Thymus (tissue), 11 donors: ENCODE measurements around the gene AUP1. TPM values are rescaled to one million over a fixed set of nuclear protein-coding genes. Genes with fewer than 3 reads are reported as not detected.
A peak's percentile ranks its signal among the peaks of the same experiment; 100 is the strongest.
"Not testable (repeated sequence)": the region's sequence is repeated elsewhere in the genome, so short reads cannot be mapped to it uniquely, and the experiment has no call there.

ENCODE experiments used
- DNase-seq, 9 donors: peaks; one replicate each; pipeline ENCODE4 v3.0.0-alpha.2; 2013; ENCODE audit warnings: low spot score in 9 of 9, low read depth in 6 of 9, missing footprints in 1 of 9
- H3K27ac ChIP-seq, 2 donors: one replicate each; pipeline ENCODE4 v1.5.1; 2013; ENCODE audit warnings: control low read depth in 1 of 2, low read depth in 1 of 2, low read length in 1 of 2, mild to moderate bottlenecking in 1 of 2, moderate library complexity in 1 of 2
- H3K27me3 ChIP-seq, 2 donors: one replicate each; pipeline ENCODE4 v1.5.1; 2013; ENCODE audit warnings: low read length in 1 of 2; ENCODE audit not compliant: control insufficient read depth in 2 of 2, insufficient read depth in 1 of 2
- H3K36me3 ChIP-seq, 2 donors: one replicate each; pipeline ENCODE4 v1.5.1; 2013; ENCODE audit warnings: low read length in 1 of 2, mild to moderate bottlenecking in 1 of 2, moderate library complexity in 1 of 2; ENCODE audit not compliant: control insufficient read depth in 2 of 2, insufficient read depth in 2 of 2
- H3K4me1 ChIP-seq, 2 donors: one replicate each; pipeline ENCODE4 v1.5.1; 2013; ENCODE audit warnings: low read length in 2 of 2; ENCODE audit not compliant: control insufficient read depth in 2 of 2, insufficient read depth in 2 of 2
- H3K4me3 ChIP-seq, 2 donors: one replicate each; pipeline ENCODE4 v1.5.1; 2013; ENCODE audit warnings: low read length in 2 of 2, control low read depth in 1 of 2, mild to moderate bottlenecking in 1 of 2
- H3K9me3 ChIP-seq, 2 donors: one replicate each; pipeline ENCODE4 v1.5.1; 2013; ENCODE audit warnings: low read length in 1 of 2, mild to moderate bottlenecking in 1 of 2; ENCODE audit not compliant: control insufficient read depth in 2 of 2, insufficient read depth in 1 of 2
- WGBS: extraction: QIAGEN DNeasy Blood & Tissue Kit; methylation state at CpG from one replicate; pipeline ENCODE4 v1.1.7; 2013; 5-methylcytosine and 5-hydroxymethylcytosine counted together
- polyA plus RNA-seq: library from polyadenylated mRNA; stranded (reverse); fragments of 200-250 nt; gene quantifications from one replicate; pipeline ENCODE4 v1.2.3, GENCODE V29; 2013
- total RNA-seq: library from RNA; stranded (reverse); fragments of 120-200 nt; gene quantifications from one replicate; pipeline ENCODE4 v1.2.4, GENCODE V29; 2013
- donor health status: healthy.

AUP1 gene
- total and polyA plus RNA-seq, 2 donors, result 59.5 to 208 TPM

GRCh38 chr2:74562126-74562775 is 32.7 kb upstream of the AUP1 start:
- Histone ChIP-seq H3K36me3 (no peaks in the 10 kb centered on the region), H3K4me3 (no peak overlapping the region), H3K27ac (no peak overlapping the region), H3K27me3 (peaks cover 0 to 15% of the 10 kb centered on the region in 2 donors), H3K9me3 (no peaks in the 10 kb centered on the region), H3K4me1 (no peaks in the 10 kb centered on the region)
- DNase-seq, result no peak
- 91% methylated on average over 7 of the region's 7 CpGs for WGBS

- H3K27ac ChIP-seq, H3K9me3 ChIP-seq, H3K4me3 ChIP-seq, DNase-seq, H3K36me3 ChIP-seq, H3K4me1 ChIP-seq: not testable (repeated sequence)
- peaks cover 0 to 18% of the 10 kb centered on the region in 2 donors for H3K27me3 ChIP-seq
- WGBS, result 100% methylated on average over 1 of the region's 1 CpG
These were observed 31.5 kb upstream of the AUP1 start for GRCh38 chr2:74561022-74561421.

DNA sequence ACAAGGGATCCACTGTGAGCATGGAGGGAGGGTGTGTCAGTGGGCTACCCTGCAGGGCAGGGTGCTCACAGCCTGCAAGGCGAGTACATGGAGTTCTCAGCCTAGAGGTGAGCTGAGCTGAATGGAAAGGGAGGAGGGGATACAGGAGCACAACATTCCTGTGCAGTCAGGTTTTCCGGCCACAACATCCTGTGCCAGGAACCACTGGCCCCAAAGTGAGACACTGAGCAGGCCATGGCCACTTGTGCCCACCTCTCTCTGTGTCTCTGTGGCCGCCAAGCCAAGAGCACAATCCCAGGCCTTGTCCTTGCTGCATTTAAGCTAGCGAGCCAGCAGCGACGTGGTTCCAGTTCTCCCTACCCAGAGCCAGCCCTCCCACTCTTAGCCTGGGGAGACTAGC is 31.1 kb upstream of the AUP1 start:
- Histone ChIP-seq H3K36me3 (peaks cover 2 to 3% of the 10 kb centered on the region in 2 donors), H3K27me3 (peaks cover 0 to 22% of the 10 kb centered on the region in 2 donors), H3K27ac (no peak overlapping the region), H3K4me3 (no peak overlapping the region), H3K4me1 (peaks cover 0 to 6% of the 10 kb centered on the region in 2 donors), H3K9me3 (no peaks in the 10 kb centered on the region)
- 83% methylated on average over 6 of the region's 6 CpGs for WGBS
- no peak for DNase-seq

DNA sequence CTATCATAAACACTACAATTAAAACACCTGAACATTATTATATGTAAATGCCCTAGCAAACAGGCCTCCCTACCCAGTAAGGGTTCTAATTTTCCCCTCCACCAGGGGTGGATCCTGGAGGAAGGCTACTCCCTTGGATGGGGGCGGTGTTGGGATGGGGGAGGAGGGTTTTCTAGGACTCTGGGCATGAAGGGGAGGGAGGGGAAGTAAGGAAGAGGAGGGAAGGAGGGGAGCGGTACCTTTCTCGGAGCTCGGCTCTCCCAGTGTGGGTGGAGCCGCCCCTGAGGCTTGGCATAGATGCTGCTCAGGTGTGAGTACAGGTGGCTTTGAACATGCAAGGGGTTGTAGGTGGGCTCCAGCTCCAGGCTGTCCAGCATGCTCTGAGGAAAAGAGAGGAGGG is 30.4 kb upstream of the AUP1 start:
- no peak for DNase-seq
- WGBS, result 97% methylated on average over 5 of the region's 5 CpGs
- Histone ChIP-seq H3K4me3 (no peak overlapping the region), H3K27ac (no peak overlapping the region), H3K4me1 (peaks cover 4 to 13% of the 10 kb centered on the region in 2 donors), H3K27me3 (peaks cover 0 to 29% of the 10 kb centered on the region in 2 donors), H3K36me3 (peaks cover 2 to 3% of the 10 kb centered on the region in 2 donors), H3K9me3 (no peaks in the 10 kb centered on the region)

- Histone ChIP-seq H3K27me3 (peaks cover 3 to 41% of the 10 kb centered on the region in 2 donors), H3K36me3 (peaks cover 2 to 3% of the 10 kb centered on the region in 2 donors), H3K4me3 (no peak overlapping the region), H3K27ac (no peak overlapping the region), H3K4me1 (peaks cover 7 to 19% of the 10 kb centered on the region in 2 donors), H3K9me3 (no peaks in the 10 kb centered on the region)
- WGBS, result 93% methylated on average over 7 of the region's 7 CpGs
- no peak for DNase-seq
These were observed 29.1 kb upstream of the AUP1 start for GRCh38 chr2:74558284-74559230.

DNA sequence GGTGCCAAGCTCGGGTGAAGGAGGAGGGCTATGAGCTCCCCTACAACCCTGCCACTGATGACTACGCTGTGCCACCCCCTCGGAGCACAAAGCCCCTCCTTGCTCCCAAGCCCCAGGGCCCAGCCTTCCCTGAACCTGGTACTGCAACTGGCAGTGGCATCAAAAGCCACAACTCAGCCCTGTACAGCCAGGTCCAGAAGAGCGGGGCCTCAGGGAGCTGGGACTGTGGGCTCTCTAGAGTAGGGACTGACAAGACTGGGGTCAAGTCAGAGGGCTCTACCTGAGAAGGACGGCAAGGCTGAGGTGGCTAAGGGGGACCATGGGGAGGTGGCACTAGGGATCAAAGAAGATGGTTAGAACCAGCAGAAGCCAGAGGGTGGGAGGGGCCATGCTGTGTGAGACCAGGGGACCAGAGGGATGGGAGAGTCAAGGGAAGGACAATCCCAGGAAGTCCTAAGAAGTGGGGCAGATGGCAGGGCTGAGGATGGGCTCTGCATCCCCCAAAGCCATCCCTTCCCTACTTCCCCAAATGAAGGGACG is 27.4 kb upstream of the AUP1 start:
- 94% methylated on average over 6 of the region's 6 CpGs for WGBS
- peaks cover 11 to 54% of the 10 kb centered on the region in 2 donors for H3K27me3 ChIP-seq
- no peak overlapping the region for H3K4me3 ChIP-seq
- H3K4me1 ChIP-seq, result peaks cover 7 to 28% of the 10 kb centered on the region in 2 donors
- peaks cover 2 to 3% of the 10 kb centered on the region in 2 donors for H3K36me3 ChIP-seq
- no peaks in the 10 kb centered on the region for H3K9me3 ChIP-seq
- H3K27ac ChIP-seq, result no peak overlapping the region
- no peak for DNase-seq

DNA sequence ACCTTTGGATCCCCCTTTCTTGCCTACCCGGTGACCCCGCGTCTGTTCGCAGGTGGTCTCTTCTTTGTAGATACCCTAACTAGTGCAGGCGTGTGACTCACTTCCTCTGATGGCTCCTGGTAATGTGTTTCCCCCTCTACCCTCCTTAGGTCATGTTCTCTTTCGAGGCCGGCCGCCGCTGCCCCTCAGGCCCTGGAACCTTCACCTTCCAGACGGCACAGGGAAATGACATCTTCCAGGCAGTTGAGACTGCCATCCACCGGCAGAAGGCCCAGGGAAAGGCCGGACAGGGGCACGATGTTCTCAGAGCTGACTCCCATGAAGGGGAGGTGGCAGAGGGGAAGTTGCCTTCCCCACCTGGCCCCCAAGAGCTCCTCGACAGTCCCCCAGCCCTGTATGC is 26.7 kb upstream of the AUP1 start:
- Histone ChIP-seq H3K9me3 (no peaks in the 10 kb centered on the region), H3K36me3 (peaks cover 2 to 3% of the 10 kb centered on the region in 2 donors), H3K27ac (no peak overlapping the region), H3K4me3 (no peak overlapping the region), H3K4me1 (peaks cover 7 to 28% of the 10 kb centered on the region in 2 donors), H3K27me3 (peaks cover 17 to 57% of the 10 kb centered on the region in 2 donors)
- 95% methylated on average over 14 of the region's 14 CpGs for WGBS
- no peak for DNase-seq

DNA sequence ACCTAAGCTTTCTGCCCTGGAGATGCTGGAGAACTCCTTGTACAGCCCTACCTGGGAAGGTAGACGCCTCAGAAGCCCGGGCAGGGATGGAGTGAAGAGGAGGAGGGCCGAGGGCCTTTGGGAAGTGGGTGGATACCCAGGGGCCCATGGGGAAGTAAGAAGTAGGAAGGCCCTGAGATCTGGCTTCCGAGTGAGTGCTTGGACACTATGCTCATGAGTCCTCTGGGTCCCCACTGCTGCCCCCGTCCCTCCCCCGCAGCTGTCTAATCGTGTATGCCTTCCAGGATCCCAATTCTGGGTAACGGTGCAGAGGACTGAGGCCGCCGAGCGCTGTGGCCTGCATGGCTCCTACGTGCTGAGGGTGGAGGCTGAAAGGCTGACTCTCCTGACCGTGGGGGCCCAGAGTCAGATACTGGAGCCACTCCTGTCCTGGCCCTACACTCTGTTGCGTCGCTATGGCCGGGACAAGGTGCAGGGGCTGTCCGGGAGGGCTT is 26.2 kb upstream of the AUP1 start:
- no peaks in the 10 kb centered on the region for H3K9me3 ChIP-seq
- no peak overlapping the region for H3K27ac ChIP-seq
- no peak for DNase-seq
- WGBS, result 79% methylated on average over 17 of the region's 17 CpGs
- H3K36me3 ChIP-seq, result peaks cover 2 to 3% of the 10 kb centered on the region in 2 donors
- H3K4me1 ChIP-seq, result peaks cover 7 to 28% of the 10 kb centered on the region in 2 donors
- H3K4me3 ChIP-seq, result peak overlapping the region; percentile 97 to 99
- peaks cover 20 to 62% of the 10 kb centered on the region in 2 donors for H3K27me3 ChIP-seq
